ENCODE data around the gene ZNF248.

The ZNF248 gene

DNA sequence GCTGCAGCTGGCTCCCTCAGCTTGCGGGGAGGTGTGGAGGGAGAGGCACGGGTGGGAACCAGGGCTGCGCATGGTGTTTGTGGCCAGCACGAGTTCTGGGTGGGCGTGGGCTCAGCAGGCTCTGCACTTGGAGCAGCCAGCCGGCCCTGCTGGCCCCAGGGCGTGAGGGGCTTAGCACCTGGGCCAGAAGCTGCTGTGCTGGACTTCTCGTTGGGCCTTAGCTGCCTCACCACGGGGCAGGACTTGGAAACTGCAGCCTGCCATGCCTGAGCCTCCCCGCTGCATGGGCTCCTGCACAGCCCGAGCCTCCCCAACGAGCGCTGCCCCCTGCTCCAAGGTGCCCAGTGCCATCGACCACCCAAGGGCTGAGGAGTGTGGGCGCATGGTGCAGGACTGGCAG is 120.1 kb downstream of the ZNF248 start:
- DNase-seq: no peak

DNA sequence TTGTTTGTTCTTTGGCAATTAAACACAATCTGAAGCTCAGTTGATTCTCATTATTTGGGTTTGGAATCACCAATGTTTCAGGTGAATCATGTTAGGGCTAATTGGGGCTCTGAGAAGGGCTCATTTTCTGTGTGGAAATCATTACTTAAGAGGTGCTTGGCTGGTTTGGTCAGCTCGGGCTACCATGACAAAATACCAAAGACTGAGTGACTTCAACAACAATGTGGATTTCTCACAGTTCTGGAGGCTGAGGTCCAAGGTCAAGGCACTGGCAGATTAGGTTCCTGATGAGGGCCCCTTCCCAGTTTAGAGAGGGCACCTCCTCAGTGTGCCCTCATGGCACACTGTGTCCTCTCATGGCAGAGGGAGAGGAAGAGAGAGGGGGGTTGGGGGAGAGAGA is 121.3 kb downstream of the ZNF248 start:
- DNase-seq: no peak

- DNase-seq: no peak
Observed at GRCh38 chr10:37734971-37735370, 122.4 kb downstream of the ZNF248 start.

Data from DMS79 (cell line).